ENCODE data around the gene PAX7. TPM values are rescaled to one million over a fixed set of nuclear protein-coding genes. Genes with fewer than 3 reads are reported as not detected.

Gene PAX7
- total RNA-seq, 2 donors from 2014 or later = not detected

- no peak for TF ChIP-seq CTCF (IDR thresholded peaks at IDR 0.05)
- Histone ChIP-seq H3K27me3 (replicated peaks; ENCODE audit: insufficient read depth) (peaks cover 8% of the 10 kb centered on the region), H3K4me3 (no peak overlapping the region)
These were observed 22.1 kb downstream of the PAX7 start for GRCh38 chr1:18652791-18653190.

GRCh38 chr1:18653367-18653766 is 22.7 kb downstream of the PAX7 start:
- no peaks in the 10 kb centered on the region for H3K9me3 ChIP-seq
- H3K36me3 ChIP-seq = no peaks in the 10 kb centered on the region
- H3K4me3 ChIP-seq = no peak overlapping the region
- H3K4me1 ChIP-seq (ENCODE audit: control insufficient read depth in 1 of 2, low read depth in 2 of 2) = no peaks in the 10 kb centered on the region
- H3K27ac ChIP-seq = no peak overlapping the region
- TF ChIP-seq CTCF (IDR thresholded peaks at IDR 0.05) = no peak
- H3K27me3 ChIP-seq (replicated peaks; ENCODE audit: insufficient read depth) = peaks cover 8% of the 10 kb centered on the region
- DNase-seq (ENCODE audit: low spot score) (no peak), ATAC-seq (ENCODE audit: insufficient number of reproducible peaks, low FRiP score, low read depth) (no peak)

More at GRCh38 chr1:18652791-18653190, 22.1 kb downstream of the PAX7 start:
- no peaks in the 10 kb centered on the region for H3K4me1 ChIP-seq (ENCODE audit: control insufficient read depth in 1 of 2, low read depth in 2 of 2)
- DNase-seq (ENCODE audit: low spot score) = no peak
- H3K9me3 ChIP-seq = no peaks in the 10 kb centered on the region
- H3K36me3 ChIP-seq = no peaks in the 10 kb centered on the region
- ATAC-seq (ENCODE audit: insufficient number of reproducible peaks, low FRiP score, low read depth) = no peak
- H3K27ac ChIP-seq = no peak overlapping the region

GRCh38 chr1:18653916-18654315 is 23.3 kb downstream of the PAX7 start:
- Histone ChIP-seq H3K4me1 (ENCODE audit: control insufficient read depth in 1 of 2, low read depth in 2 of 2) (no peaks in the 10 kb centered on the region), H3K27ac (no peak overlapping the region), H3K27me3 (replicated peaks; ENCODE audit: insufficient read depth) (peaks cover 8% of the 10 kb centered on the region), H3K9me3 (no peaks in the 10 kb centered on the region), H3K4me3 (no peak overlapping the region), H3K36me3 (no peaks in the 10 kb centered on the region)
- ATAC-seq (ENCODE audit: insufficient number of reproducible peaks, low FRiP score, low read depth) (no peak), DNase-seq (ENCODE audit: low spot score) (no peak)
- no peak for TF ChIP-seq CTCF (IDR thresholded peaks at IDR 0.05)

GRCh38 chr1:18654599-18654998 is 24.0 kb downstream of the PAX7 start:
- Histone ChIP-seq H3K27me3 (replicated peaks; ENCODE audit: insufficient read depth) (peaks cover 8% of the 10 kb centered on the region), H3K4me3 (no peak overlapping the region), H3K9me3 (no peaks in the 10 kb centered on the region), H3K27ac (no peak overlapping the region), H3K36me3 (no peaks in the 10 kb centered on the region), H3K4me1 (ENCODE audit: control insufficient read depth in 1 of 2, low read depth in 2 of 2) (no peaks in the 10 kb centered on the region)
- DNase-seq (ENCODE audit: low spot score) (no peak), ATAC-seq (ENCODE audit: insufficient number of reproducible peaks, low FRiP score, low read depth) (no peak)
- TF ChIP-seq CTCF (IDR thresholded peaks at IDR 0.05) = no peak

GRCh38 chr1:18657506-18658201 is 27.0 kb downstream of the PAX7 start:
- ATAC-seq (ENCODE audit: insufficient number of reproducible peaks, low FRiP score, low read depth) = no peak

More at GRCh38 chr1:18657506-18658201, 27.0 kb downstream of the PAX7 start:
- Histone ChIP-seq H3K4me1 (ENCODE audit: control insufficient read depth in 1 of 2, low read depth in 2 of 2) (no peaks in the 10 kb centered on the region), H3K4me3 (no peak overlapping the region), H3K27ac (no peak overlapping the region), H3K36me3 (no peaks in the 10 kb centered on the region), H3K9me3 (no peaks in the 10 kb centered on the region), H3K27me3 (replicated peaks; ENCODE audit: insufficient read depth) (no peaks in the 10 kb centered on the region)
- no peak for TF ChIP-seq CTCF (IDR thresholded peaks at IDR 0.05)
- DNase-seq (ENCODE audit: low spot score) = no peak
